Stimulated activated naive CD4-positive, alpha-beta T cell treated with Interleukin-2 at 50 U/mL for 16 hours (primary cell): ENCODE results near the gene APMAP.
"Not testable (repeated sequence)": the region's sequence is repeated elsewhere in the genome, so short reads cannot be mapped to it uniquely, and the experiment has no call there.

Experiments
- DNase-seq: peaks from one replicate; lab custom pipeline; 2025; lab: John Stamatoyannopoulos, UW

APMAP gene

GRCh38 chr20:24930724-24931688, 61.5 kb downstream of the APMAP start:
- not testable (repeated sequence) for DNase-seq

- not testable (repeated sequence) for DNase-seq
Measured at GRCh38 chr20:24929867-24930723, 62.5 kb downstream of the APMAP start.

GRCh38 chr20:24929259-24929658, 63.3 kb downstream of the APMAP start:
- not testable (repeated sequence) for DNase-seq

- not testable (repeated sequence) for DNase-seq
Measured at GRCh38 chr20:24920706-24921105, 71.8 kb downstream of the APMAP start.

GRCh38 chr20:24919665-24920064, 72.9 kb downstream of the APMAP start:
- DNase-seq = not testable (repeated sequence)

GRCh38 chr20:24918579-24919566, 73.7 kb downstream of the APMAP start:
- no peak for DNase-seq

GRCh38 chr20:24917797-24918578, 74.6 kb downstream of the APMAP start:
- DNase-seq = peak; percentile 21

GRCh38 chr20:24917056-24917455, 75.5 kb downstream of the APMAP start:
- no peak for DNase-seq

GRCh38 chr20:24916412-24916811, 76.1 kb downstream of the APMAP start:
- no peak for DNase-seq

- no peak for DNase-seq
Measured at GRCh38 chr20:24915892-24916291, 76.7 kb downstream of the APMAP start.

- no peak for DNase-seq
Measured at GRCh38 chr20:24915440-24915839, 77.1 kb downstream of the APMAP start.

- DNase-seq = no peak
Measured at GRCh38 chr20:24914388-24915241, 77.9 kb downstream of the APMAP start.

- no peak for DNase-seq
Measured at GRCh38 chr20:24913076-24913628, 79.4 kb downstream of the APMAP start.
